Measurements from ENCODE around the gene TNNT1. TPM values are rescaled to one million over a fixed set of nuclear protein-coding genes. Genes with fewer than 3 reads are reported as not detected.
"Not testable (repeated sequence)": the region's sequence is repeated elsewhere in the genome, so short reads cannot be mapped to it uniquely, and the experiment has no call there.

The TNNT1 gene
- total and polyA plus RNA-seq, 5 donors from 2014 or later, result not detected

- Mint-ChIP-seq H3K27me3 (peaks cover 46% of the 10 kb centered on the region), H3K4me3 (no peak overlapping the region), H3K4me1 (peaks cover 0 to 35% (median 11%) of the 10 kb centered on the region in 4 donors), H3K27ac (no peak overlapping the region), H3K9me3 (peaks cover 0 to 7% (median 0%) of the 10 kb centered on the region in 7 donors), H3K36me3 (no peaks in the 10 kb centered on the region)
- Histone ChIP-seq H3K4me1 (ENCODE audit: control insufficient read depth, insufficient read depth, low read length, poor library complexity, severe bottlenecking) (peaks cover 12% of the 10 kb centered on the region), H3K27me3 (ENCODE audit: control insufficient read depth, insufficient read depth, low read length) (peaks cover 3% of the 10 kb centered on the region), H3K27ac (ENCODE audit: insufficient read depth, low read length, poor library complexity, severe bottlenecking) (no peak overlapping the region), H3K36me3 (ENCODE audit: control insufficient read depth, insufficient read depth, low read length) (no peaks in the 10 kb centered on the region), H3K4me3 (ENCODE audit: low read depth, low read length) (no peak overlapping the region), H3K9me3 (ENCODE audit: control insufficient read depth in 2 of 2, low read length in 2 of 2) (peaks cover 0 to 4% of the 10 kb centered on the region in 2 experiments)
- no peak for DNase-seq
- ATAC-seq (ENCODE audit: low read depth in 2 of 2), result no peak
Observed at GRCh38 chr19:55158423-55158822, 9.4 kb upstream of the TNNT1 start.

GRCh38 chr19:55157064-55157908 is 8.3 kb upstream of the TNNT1 start, which contains the start of gene TNNI3:
Gene TNNI3 (minus strand): TSS chr19:55157732. CDS start chr19:55157589, 143 bp downstream.
- peaks cover 12% of the 10 kb centered on the region for H3K4me1 ChIP-seq (ENCODE audit: control insufficient read depth, insufficient read depth, low read length, poor library complexity, severe bottlenecking)
- H3K27me3 ChIP-seq (ENCODE audit: control insufficient read depth, insufficient read depth, low read length), result no peaks in the 10 kb centered on the region
- Mint-ChIP-seq H3K36me3 (no peaks in the 10 kb centered on the region), H3K4me1 (peaks cover 0 to 42% (median 12%) of the 10 kb centered on the region in 4 donors), H3K4me3 (no peak within 1 kb of the TSS), H3K27ac (no peak within 1 kb of the TSS), H3K9me3 (peaks cover 0 to 8% (median under 1%) of the 10 kb centered on the region in 7 donors), H3K27me3 (peaks cover 40% of the 10 kb centered on the region)
- no peaks in the 10 kb centered on the region for H3K36me3 ChIP-seq (ENCODE audit: control insufficient read depth, insufficient read depth, low read length)
- DNase-seq (no peak), ATAC-seq (ENCODE audit: low read depth in 2 of 2) (no peak)
- no peak within 1 kb of the TSS for H3K27ac ChIP-seq (ENCODE audit: insufficient read depth, low read length, poor library complexity, severe bottlenecking)
- no peak within 1 kb of the TSS for H3K4me3 ChIP-seq (ENCODE audit: low read depth, low read length)
- H3K9me3 ChIP-seq (ENCODE audit: control insufficient read depth in 2 of 2, low read length in 2 of 2), result peaks cover 0 to 5% of the 10 kb centered on the region in 2 experiments

- peaks cover 12% of the 10 kb centered on the region for H3K4me1 ChIP-seq (ENCODE audit: control insufficient read depth, insufficient read depth, low read length, poor library complexity, severe bottlenecking)
- Mint-ChIP-seq H3K36me3 (no peaks in the 10 kb centered on the region), H3K27ac (no peak overlapping the region), H3K27me3 (peaks cover 38% of the 10 kb centered on the region), H3K4me1 (peaks cover 0 to 50% (median 17%) of the 10 kb centered on the region in 4 donors), H3K4me3 (no peak overlapping the region), H3K9me3 (peaks cover 0 to 14% (median 1%) of the 10 kb centered on the region in 7 donors)
- DNase-seq (peak in 1 of 3 donors; percentile 19), ATAC-seq (ENCODE audit: low read depth in 2 of 2) (no peak)
- no peaks in the 10 kb centered on the region for H3K36me3 ChIP-seq (ENCODE audit: control insufficient read depth, insufficient read depth, low read length)
- no peaks in the 10 kb centered on the region for H3K27me3 ChIP-seq (ENCODE audit: control insufficient read depth, insufficient read depth, low read length)
- no peak overlapping the region for H3K4me3 ChIP-seq (ENCODE audit: low read depth, low read length)
- no peak overlapping the region for H3K27ac ChIP-seq (ENCODE audit: insufficient read depth, low read length, poor library complexity, severe bottlenecking)
- peaks cover 2 to 13% of the 10 kb centered on the region in 2 experiments for H3K9me3 ChIP-seq (ENCODE audit: control insufficient read depth in 2 of 2, low read length in 2 of 2)
Observed at GRCh38 chr19:55156202-55157063, 7.4 kb upstream of the TNNT1 start.

- DNase-seq; H3K36me3 Mint-ChIP-seq; H3K4me3 ChIP-seq (ENCODE audit: low read depth, low read length); ATAC-seq (ENCODE audit: low read depth in 2 of 2); H3K4me3 Mint-ChIP-seq; H3K27ac ChIP-seq (ENCODE audit: insufficient read depth, low read length, poor library complexity, severe bottlenecking); H3K27ac Mint-ChIP-seq; H3K36me3 ChIP-seq (ENCODE audit: control insufficient read depth, insufficient read depth, low read length); H3K27me3 ChIP-seq (ENCODE audit: control insufficient read depth, insufficient read depth, low read length): not testable (repeated sequence)
- Histone ChIP-seq H3K9me3 (ENCODE audit: control insufficient read depth in 2 of 2, low read length in 2 of 2) (peaks cover 2 to 13% of the 10 kb centered on the region in 2 experiments), H3K4me1 (ENCODE audit: control insufficient read depth, insufficient read depth, low read length, poor library complexity, severe bottlenecking) (peaks cover 12% of the 10 kb centered on the region)
- Mint-ChIP-seq H3K9me3 (peaks cover 0 to 16% (median 1%) of the 10 kb centered on the region in 7 donors), H3K27me3 (peaks cover 38% of the 10 kb centered on the region), H3K4me1 (peaks cover 0 to 52% (median 17%) of the 10 kb centered on the region in 4 donors)
Observed at GRCh38 chr19:55155784-55156183, 6.8 kb upstream of the TNNT1 start.

- H3K9me3 Mint-ChIP-seq, result peaks cover 0 to 16% (median 1%) of the 10 kb centered on the region in 7 donors
- no peak overlapping the region for H3K27ac Mint-ChIP-seq
- H3K36me3 Mint-ChIP-seq, result no peaks in the 10 kb centered on the region
- no peaks in the 10 kb centered on the region for H3K36me3 ChIP-seq (ENCODE audit: control insufficient read depth, insufficient read depth, low read length)
- peaks cover 12% of the 10 kb centered on the region for H3K4me1 ChIP-seq (ENCODE audit: control insufficient read depth, insufficient read depth, low read length, poor library complexity, severe bottlenecking)
- ATAC-seq (ENCODE audit: low read depth in 2 of 2) (no peak), DNase-seq (no peak)
- peaks cover 0 to 46% (median 17%) of the 10 kb centered on the region in 4 donors for H3K4me1 Mint-ChIP-seq
- H3K9me3 ChIP-seq (ENCODE audit: control insufficient read depth in 2 of 2, low read length in 2 of 2), result peaks cover 2 to 13% of the 10 kb centered on the region in 2 experiments
- peak overlapping the region in 1 of 4 donors; percentile 72 for H3K4me3 Mint-ChIP-seq
- peaks cover 36% of the 10 kb centered on the region for H3K27me3 Mint-ChIP-seq
- no peak overlapping the region for H3K4me3 ChIP-seq (ENCODE audit: low read depth, low read length)
- H3K27ac ChIP-seq (ENCODE audit: insufficient read depth, low read length, poor library complexity, severe bottlenecking), result no peak overlapping the region
- no peaks in the 10 kb centered on the region for H3K27me3 ChIP-seq (ENCODE audit: control insufficient read depth, insufficient read depth, low read length)
Observed at GRCh38 chr19:55153652-55154264, 4.8 kb upstream of the TNNT1 start.

GRCh38 chr19:55152017-55152416 is 3.0 kb upstream of the TNNT1 start:
- DNase-seq, result peak in 1 of 3 donors; percentile 23
- Mint-ChIP-seq H3K4me3 (peak overlapping the region in 1 of 4 donors; percentile 52), H3K4me1 (peaks cover 0 to 39% (median 15%) of the 10 kb centered on the region in 4 donors), H3K36me3 (no peaks in the 10 kb centered on the region), H3K27me3 (peaks cover 36% of the 10 kb centered on the region), H3K27ac (peak overlapping the region in 2 of 3 donors; percentile 51 to 83), H3K9me3 (peaks cover 0 to 18% (median 1%) of the 10 kb centered on the region in 7 donors)
- Histone ChIP-seq H3K4me1 (ENCODE audit: control insufficient read depth, insufficient read depth, low read length, poor library complexity, severe bottlenecking) (peaks cover 12% of the 10 kb centered on the region), H3K9me3 (ENCODE audit: control insufficient read depth in 2 of 2, low read length in 2 of 2) (peaks cover 2 to 13% of the 10 kb centered on the region in 2 experiments), H3K27ac (ENCODE audit: insufficient read depth, low read length, poor library complexity, severe bottlenecking) (peak overlapping the region; percentile 57), H3K4me3 (ENCODE audit: low read depth, low read length) (no peak overlapping the region), H3K36me3 (ENCODE audit: control insufficient read depth, insufficient read depth, low read length) (no peaks in the 10 kb centered on the region), H3K27me3 (ENCODE audit: control insufficient read depth, insufficient read depth, low read length) (no peaks in the 10 kb centered on the region)
- ATAC-seq (ENCODE audit: low read depth in 2 of 2), result no peak
